Motor neuron (in vitro differentiated cells): ENCODE data around the gene PYGO2. TPM values are rescaled to one million over a fixed set of nuclear protein-coding genes. Genes with fewer than 3 reads are reported as not detected.

Source experiments
- ATAC-seq, 8 experiments: fragments of 200-7000 bp; cut with Tn5 transposase; replicated peaks in 6 of 8; 2 replicates each; pipeline ENCODE4 v1.8.0; 2021; ENCODE audit warnings: mild to moderate bottlenecking in 8 of 8, moderate library complexity in 8 of 8
- H3K27ac ChIP-seq, 2 donors: fragments of 250-450 bp; sonication (Bioruptor Pico); 2 replicates each; pipeline ENCODE4 v1.9.0; 2021; ENCODE audit warnings: antibody characterized with exemption in 2 of 2, mild to moderate bottlenecking in 2 of 2, moderate library complexity in 1 of 2
- H3K4me1 ChIP-seq, 2 donors: fragments of 250-450 bp; sonication (Bioruptor Pico); replicated peaks in 1 of 2; 2 replicates each; pipeline ENCODE4 v1.6.1; 2021; ENCODE audit warnings: antibody characterized with exemption in 2 of 2, mild to moderate bottlenecking in 2 of 2, moderate library complexity in 1 of 2
- H3K4me3 ChIP-seq, 5 donors: fragments of 250-450 bp; sonication (Bioruptor Pico); 2 replicates each; pipeline ENCODE4 v1.9.0; 2021; ENCODE audit warnings: antibody characterized with exemption in 5 of 5, mild to moderate bottlenecking in 5 of 5, moderate library complexity in 4 of 5
- WGBS, 10 experiments: fragments of 450-650 bp; shearing (Covaris generic); methylation state at CpG; one replicate each; pipeline ENCODE4 v1.0.0; 2022; 5-methylcytosine and 5-hydroxymethylcytosine counted together
- in situ Hi-C, 9 experiments: fragments of 400-800 bp; cut with MboI; loops; one replicate each; pipeline ENCODE4 v1.15.0; 2021; ENCODE audit warnings: low sequenced_read_pairs in 9 of 9, low pct_unique_long_range_greater_than_20kb in 2 of 9; ENCODE audit not compliant: unreplicated experiment in 9 of 9
- total RNA-seq, 8 experiments: library from RNA; unstranded; fragments of 300-600 nt; gene quantifications; 2 replicates each; pipeline versions ENCODE4 v1.2.3 to v1.2.4, GENCODE V29; 2022

PYGO2 gene
- 10 to 100 TPM; 14.4 to 49.9 (median 26.5) TPM for total RNA-seq

GRCh38 chr1:154961207-154962155, at the start of gene PYGO2:
PYGO2 (minus strand) TSS chr1:154961782; CDS start chr1:154961576, 206 bp downstream.
- peak; percentile 52 to 89 (median 86) for ATAC-seq
- in situ Hi-C loops: loop anchor here in 2 of 9 experiments (25.0 kb wide), 1 partner anchor 101 kb away; the partner anchor contains the start of genes ADAM15 (in 2 of the 2) and EFNA4 (in 2 of the 2)

GRCh38 chr1:155011004-155011416, 49.4 kb upstream of the PYGO2 start:
- ATAC-seq: no peak
- H3K27ac ChIP-seq: peak overlapping the region in 1 of 2 donors; percentile 68
- in situ Hi-C loops: no loop called here
- no peak overlapping the region for H3K4me3 ChIP-seq
- H3K4me1 ChIP-seq: peaks cover 26 to 27% of the 10 kb centered on the region in 2 donors
- 60 to 100% (median 93%) methylated on average over 1 to 3 of the region's 5 CpGs; no CpG with 5 or more reads in 6 of the 10 experiments for WGBS, 10 experiments

More at GRCh38 chr1:154961207-154962155, at the start of gene PYGO2:
- Histone ChIP-seq H3K4me3 (peak within 1 kb of the TSS; percentile 92 to 98 (median 93)), H3K27ac (peak within 1 kb of the TSS; percentile 100), H3K4me1 (peaks cover 13 to 22% of the 10 kb centered on the region in 2 donors)
- WGBS, 10 experiments: 0 to 20% (median 1%) methylated on average over 1 to 30 of the region's 93 CpGs; no CpG with 5 or more reads in 2 of the 10 experiments

- no peak for ATAC-seq
- peaks cover 27% of the 10 kb centered on the region in 2 donors for H3K4me1 ChIP-seq
- H3K27ac ChIP-seq: peak overlapping the region in 1 of 2 donors; percentile 68
- no peak overlapping the region for H3K4me3 ChIP-seq
- 80 to 100% (median 83%) methylated on average over 1 of the region's 11 CpGs; no CpG with 5 or more reads in 7 of the 10 experiments for WGBS, 10 experiments
- in situ Hi-C loops: no loop called here
Observed at GRCh38 chr1:155010211-155010918, 48.8 kb upstream of the PYGO2 start.

GRCh38 chr1:155009742-155010141, 48.2 kb upstream of the PYGO2 start:
- in situ Hi-C loops: no loop called here
- H3K4me3 ChIP-seq: no peak overlapping the region
- no peak for ATAC-seq
- 80 to 100% (median 90%) methylated on average over 1 to 5 of the region's 5 CpGs; no CpG with 5 or more reads in 1 of the 10 experiments for WGBS, 10 experiments
- H3K27ac ChIP-seq: no peak overlapping the region
- H3K4me1 ChIP-seq: peaks cover 30 to 34% of the 10 kb centered on the region in 2 donors

GRCh38 chr1:155009221-155009711, 47.7 kb upstream of the PYGO2 start:
- in situ Hi-C loops: no loop called here

GRCh38 chr1:155008015-155008941, 46.7 kb upstream of the PYGO2 start:
- Histone ChIP-seq H3K27ac (no peak overlapping the region), H3K4me3 (no peak overlapping the region), H3K4me1 (peaks cover 37 to 42% of the 10 kb centered on the region in 2 donors)
- 60% methylated on average over 1 of the region's 16 CpGs; no CpG with 5 or more reads in 9 of the 10 experiments for WGBS, 10 experiments
- no peak for ATAC-seq
- in situ Hi-C loops: no loop called here

More at GRCh38 chr1:155009221-155009711, 47.7 kb upstream of the PYGO2 start:
- Histone ChIP-seq H3K4me1 (peaks cover 35 to 38% of the 10 kb centered on the region in 2 donors), H3K27ac (no peak overlapping the region), H3K4me3 (no peak overlapping the region)
- no peak for ATAC-seq
- 85 to 100% methylated on average over 2 of the region's 12 CpGs; no CpG with 5 or more reads in 8 of the 10 experiments for WGBS, 10 experiments

GRCh38 chr1:155007251-155007828, 45.8 kb upstream of the PYGO2 start:
- Histone ChIP-seq H3K4me1 (peaks cover 33 to 39% of the 10 kb centered on the region in 2 donors), H3K4me3 (no peak overlapping the region), H3K27ac (no peak overlapping the region)
- in situ Hi-C loops: no loop called here
- no peak for ATAC-seq
- 57 to 100% methylated on average over 1 of the region's 6 CpGs; no CpG with 5 or more reads in 8 of the 10 experiments for WGBS, 10 experiments

- ATAC-seq: no peak
- H3K4me3 ChIP-seq: no peak overlapping the region
- no peak overlapping the region for H3K27ac ChIP-seq
- WGBS, 10 experiments: 60 to 86% (median 83%) methylated on average over 1 of the region's 2 CpGs; no CpG with 5 or more reads in 7 of the 10 experiments
- peaks cover 28 to 33% of the 10 kb centered on the region in 2 donors for H3K4me1 ChIP-seq
- in situ Hi-C loops: no loop called here
Observed at GRCh38 chr1:155006601-155007101, 45.1 kb upstream of the PYGO2 start.

- 79 to 100% (median 98%) methylated on average over 1 to 8 of the region's 17 CpGs; no CpG with 5 or more reads in 6 of the 10 experiments for WGBS, 10 experiments
- peak overlapping the region in 3 of 5 donors; percentile 49 to 70 (median 54) for H3K4me3 ChIP-seq
- in situ Hi-C loops: no loop called here
- peak overlapping the region; percentile 91 to 93 for H3K27ac ChIP-seq
- H3K4me1 ChIP-seq: peaks cover 19 to 22% of the 10 kb centered on the region in 2 donors
- ATAC-seq: no peak
Observed at GRCh38 chr1:155005076-155006011, 43.8 kb upstream of the PYGO2 start.

GRCh38 chr1:155004352-155005075, 42.9 kb upstream of the PYGO2 start:
- Histone ChIP-seq H3K4me1 (peaks cover 19 to 30% of the 10 kb centered on the region in 2 donors), H3K4me3 (peak overlapping the region; percentile 44 to 70 (median 54)), H3K27ac (peak overlapping the region; percentile 91 to 93)
- ATAC-seq: peak in 3 of 8 experiments; percentile 1 to 28 (median 20)
- in situ Hi-C loops: no loop called here
- 0 to 100% (median 47%) methylated on average over 1 to 4 of the region's 5 CpGs; no CpG with 5 or more reads in 5 of the 10 experiments for WGBS, 10 experiments
